ENCODE results near the gene NDUFAF7. TPM values are rescaled to one million over a fixed set of nuclear protein-coding genes. Genes with fewer than 3 reads are reported as not detected.

Gene NDUFAF7
- total RNA-seq, 8 experiments from 2014 or later: 16.9 to 36.6 (median 22.6) TPM

DNA sequence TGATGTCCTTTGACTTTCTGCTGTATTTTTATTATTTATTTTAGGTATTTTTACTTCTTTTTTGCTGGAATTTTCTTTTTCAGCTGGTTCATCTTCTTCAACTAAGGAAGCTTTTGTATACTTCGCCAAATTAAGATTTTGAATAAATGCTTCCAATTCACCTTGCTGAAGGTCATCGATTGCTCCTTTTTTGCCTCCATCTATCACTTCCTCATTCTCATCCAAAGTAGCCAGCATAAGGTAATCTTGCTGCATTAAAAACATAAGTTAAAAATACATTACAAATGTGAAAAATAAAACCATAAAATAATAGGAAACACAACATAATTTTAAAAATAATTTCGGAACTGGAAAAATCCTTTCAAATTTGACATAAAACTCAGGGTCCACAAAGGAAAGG lies 2.7 kb upstream of the NDUFAF7 start:
- Histone ChIP-seq H3K4me3 (no peak overlapping the region), H3K27ac (no peak overlapping the region), H3K4me1 (replicated peaks in 1 of 2) (peaks cover 26 to 33% of the 10 kb centered on the region in 2 donors)
- in situ Hi-C loops (cut with MboI; ENCODE audit: low pct_unique_long_range_greater_than_20kb in 2 of 9, low sequenced_read_pairs in 9 of 9, unreplicated experiment in 9 of 9): no loop called here
- ATAC-seq (replicated peaks in 6 of 8): no peak
- 80 to 100% (median 95%) methylated on average over 2 to 3 of the region's 3 CpGs for WGBS, 10 experiments

DNA sequence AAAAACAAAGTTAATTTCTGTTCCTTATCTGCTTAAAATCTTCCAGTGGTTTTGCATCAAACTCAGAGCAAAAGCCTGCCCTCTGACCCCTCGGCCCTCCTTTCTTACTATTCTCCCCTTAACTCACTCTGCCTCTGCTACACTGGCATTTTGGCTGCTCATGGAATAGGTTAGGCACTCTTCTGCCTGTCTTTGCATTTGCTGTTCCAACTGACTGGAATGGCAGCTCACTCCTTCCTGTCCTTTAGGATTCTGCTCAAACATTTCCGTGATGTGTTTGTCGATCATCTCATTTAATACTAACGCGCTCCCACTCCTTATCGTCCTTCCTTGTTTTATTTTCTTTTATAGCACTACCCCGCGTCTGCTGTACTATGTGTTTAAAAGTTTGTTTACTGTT lies 877 bp upstream of the NDUFAF7 start:
- H3K4me1 ChIP-seq (replicated peaks in 1 of 2): peaks cover 22 to 26% of the 10 kb centered on the region in 2 donors
- ATAC-seq (replicated peaks in 6 of 8): no peak
- WGBS, 10 experiments: 0 to 2% (median 0%) methylated on average over 1 to 8 of the region's 8 CpGs; no CpG with 5 or more reads in 3 of the 10 experiments
- in situ Hi-C loops (cut with MboI; ENCODE audit: low pct_unique_long_range_greater_than_20kb in 2 of 9, low sequenced_read_pairs in 9 of 9, unreplicated experiment in 9 of 9): no loop called here
- H3K4me3 ChIP-seq: peak overlapping the region; percentile 75 to 91 (median 86)
- H3K27ac ChIP-seq: no peak overlapping the region

DNA sequence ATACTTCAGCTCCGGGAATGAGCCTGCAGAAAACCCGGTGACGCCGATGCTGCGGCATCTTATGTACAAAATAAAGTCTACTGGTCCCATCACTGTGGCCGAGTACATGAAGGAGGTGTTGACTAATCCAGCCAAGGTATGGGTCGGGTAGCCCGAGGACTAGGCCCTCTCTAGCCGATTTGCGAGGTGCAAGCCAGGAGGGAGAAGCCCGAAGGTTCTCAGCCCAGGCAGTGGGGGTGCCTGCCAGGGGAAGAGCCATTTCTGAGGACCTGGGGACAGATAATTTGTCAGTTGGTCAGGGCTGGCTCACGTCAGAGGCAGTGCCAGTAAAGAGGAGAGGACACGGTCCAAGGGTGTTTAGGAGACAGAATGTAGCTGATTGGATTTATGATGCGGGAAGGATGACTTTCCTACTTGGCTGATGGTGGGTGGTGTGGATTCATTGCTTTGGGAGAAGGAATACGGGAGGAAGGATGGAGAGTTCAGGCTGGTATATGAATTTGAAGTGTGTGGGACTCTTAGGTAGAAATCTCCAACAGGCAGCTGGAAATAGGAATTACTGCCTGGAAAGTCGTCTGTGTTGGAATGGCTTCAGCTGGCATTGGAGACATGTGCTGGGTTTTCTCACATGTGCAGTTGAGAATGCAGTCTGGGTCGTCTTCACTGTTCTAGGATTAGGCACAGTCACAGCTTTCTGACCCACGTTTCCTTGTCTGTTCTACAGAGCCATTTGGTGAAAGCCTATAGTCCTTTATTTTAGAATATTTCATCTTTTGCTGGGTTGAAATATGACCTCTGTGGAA lies 874 bp downstream of the NDUFAF7 start:
- ATAC-seq (replicated peaks in 6 of 8): peak; percentile 9 to 36 (median 24)
- Histone ChIP-seq H3K27ac (peak overlapping the region; percentile 89 to 92), H3K4me3 (peak overlapping the region; percentile 75 to 91 (median 86)), H3K4me1 (replicated peaks in 1 of 2) (peaks cover 14 to 17% of the 10 kb centered on the region in 2 donors)
- WGBS, 10 experiments: 0 to 15% (median 10%) methylated on average over 2 to 16 of the region's 18 CpGs; no CpG with 5 or more reads in 1 of the 10 experiments
- in situ Hi-C loops (cut with MboI; ENCODE audit: low pct_unique_long_range_greater_than_20kb in 2 of 9, low sequenced_read_pairs in 9 of 9, unreplicated experiment in 9 of 9): no loop called here

DNA sequence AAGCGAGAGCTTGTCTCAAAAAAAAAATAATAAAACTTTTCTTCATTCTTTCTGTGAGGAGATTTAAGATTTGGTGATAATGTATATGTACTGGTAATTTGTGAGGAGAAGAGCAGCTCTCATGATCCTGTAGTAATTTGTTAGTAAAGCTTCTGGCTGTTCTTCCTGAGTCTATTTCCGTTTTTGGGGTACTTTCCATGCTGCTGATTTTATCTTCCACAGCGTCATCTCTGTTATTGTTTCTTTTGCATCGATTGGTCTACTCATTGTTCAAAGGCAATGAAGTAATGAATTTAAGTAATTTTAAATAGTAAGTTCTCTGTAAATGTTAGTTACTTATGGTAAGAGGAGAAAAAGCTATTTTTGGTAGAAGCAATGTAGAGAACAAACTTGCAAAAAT lies 12.0 kb downstream of the NDUFAF7 start:
- no peak overlapping the region for H3K4me3 ChIP-seq
- in situ Hi-C loops (cut with MboI; ENCODE audit: low pct_unique_long_range_greater_than_20kb in 2 of 9, low sequenced_read_pairs in 9 of 9, unreplicated experiment in 9 of 9): no loop called here
- no peak overlapping the region for H3K27ac ChIP-seq
- ATAC-seq (replicated peaks in 6 of 8): no peak
- WGBS, 10 experiments: 79 to 100% (median 94%) methylated on average over 1 to 4 of the region's 4 CpGs
- H3K4me1 ChIP-seq (replicated peaks in 1 of 2): no peaks in the 10 kb centered on the region

DNA sequence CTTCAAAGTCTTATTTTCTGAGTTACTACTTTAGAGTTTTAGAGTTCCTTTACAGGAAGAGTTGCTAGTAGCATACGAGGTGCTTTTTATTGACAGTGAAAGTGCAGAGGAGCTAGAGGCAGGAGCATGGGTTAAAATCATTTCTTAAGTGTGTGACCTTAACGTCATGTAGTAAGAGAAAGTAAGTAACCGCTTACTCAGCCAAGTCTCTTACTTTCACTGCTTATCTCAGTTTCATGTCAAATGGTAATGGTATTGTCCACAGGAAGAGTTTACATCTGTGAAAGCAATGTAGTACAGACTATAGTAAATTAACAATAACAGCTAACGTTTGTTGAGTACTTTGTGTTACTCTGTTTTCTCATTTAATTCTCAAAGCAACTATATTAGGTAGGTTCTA lies 12.6 kb downstream of the NDUFAF7 start:
- in situ Hi-C loops (cut with MboI; ENCODE audit: low pct_unique_long_range_greater_than_20kb in 2 of 9, low sequenced_read_pairs in 9 of 9, unreplicated experiment in 9 of 9): no loop called here
- no peaks in the 10 kb centered on the region for H3K4me1 ChIP-seq (replicated peaks in 1 of 2)
- no peak for ATAC-seq (replicated peaks in 6 of 8)
- 46 to 94% (median 92%) methylated on average over 2 to 4 of the region's 4 CpGs; no CpG with 5 or more reads in 2 of the 10 experiments for WGBS, 10 experiments
- H3K4me3 ChIP-seq: no peak overlapping the region
- H3K27ac ChIP-seq: no peak overlapping the region

DNA sequence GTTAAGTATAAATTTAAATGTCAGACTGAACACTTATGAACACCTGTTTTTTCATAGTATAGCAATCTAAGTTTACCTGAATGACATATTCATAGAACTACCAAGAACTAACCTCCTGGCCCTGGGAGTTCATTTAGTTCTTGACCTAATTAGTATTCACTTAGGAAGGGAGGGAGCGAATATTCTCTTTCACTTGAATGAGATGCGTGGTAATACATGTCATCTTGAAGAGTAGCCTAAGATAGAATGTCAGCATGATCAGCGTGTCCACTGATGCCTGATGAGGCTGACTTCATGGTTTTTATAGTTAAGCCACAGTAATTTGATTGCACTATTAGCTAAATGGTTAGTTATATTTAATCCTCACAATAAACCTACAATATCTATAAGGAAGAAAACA lies 13.3 kb downstream of the NDUFAF7 start:
- no peak overlapping the region for H3K4me3 ChIP-seq
- peak in 2 of 8 experiments; percentile 56 to 69 for ATAC-seq (replicated peaks in 6 of 8)
- H3K4me1 ChIP-seq (replicated peaks in 1 of 2): no peaks in the 10 kb centered on the region
- WGBS, 10 experiments: 40 to 100% (median 95%) methylated on average over 1 to 3 of the region's 3 CpGs; no CpG with 5 or more reads in 2 of the 10 experiments
- in situ Hi-C loops (cut with MboI; ENCODE audit: low pct_unique_long_range_greater_than_20kb in 2 of 9, low sequenced_read_pairs in 9 of 9, unreplicated experiment in 9 of 9): no loop called here
- H3K27ac ChIP-seq: no peak overlapping the region

DNA sequence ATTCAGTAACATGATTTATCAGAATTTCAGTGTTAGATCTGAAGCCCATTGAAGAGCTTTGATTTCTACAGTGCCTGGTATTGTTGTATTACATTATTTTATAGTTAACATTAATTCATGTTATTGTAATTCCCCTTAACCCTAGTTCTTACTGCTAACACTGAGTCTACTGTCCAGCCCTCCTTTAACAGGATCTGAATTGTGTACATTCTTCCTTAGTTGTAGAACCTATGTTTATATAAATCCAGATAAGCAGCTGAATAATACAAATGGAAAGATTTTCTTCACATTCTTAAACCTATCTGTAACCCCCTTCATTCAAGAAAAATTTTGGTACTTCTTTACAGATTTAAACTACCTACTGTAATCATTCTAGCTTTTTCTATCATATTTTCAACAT lies 14.7 kb downstream of the NDUFAF7 start:
- in situ Hi-C loops (cut with MboI; ENCODE audit: low pct_unique_long_range_greater_than_20kb in 2 of 9, low sequenced_read_pairs in 9 of 9, unreplicated experiment in 9 of 9): no loop called here
- ATAC-seq (replicated peaks in 6 of 8): no peak
- Histone ChIP-seq H3K4me3 (no peak overlapping the region), H3K4me1 (replicated peaks in 1 of 2) (no peaks in the 10 kb centered on the region), H3K27ac (no peak overlapping the region)

DNA sequence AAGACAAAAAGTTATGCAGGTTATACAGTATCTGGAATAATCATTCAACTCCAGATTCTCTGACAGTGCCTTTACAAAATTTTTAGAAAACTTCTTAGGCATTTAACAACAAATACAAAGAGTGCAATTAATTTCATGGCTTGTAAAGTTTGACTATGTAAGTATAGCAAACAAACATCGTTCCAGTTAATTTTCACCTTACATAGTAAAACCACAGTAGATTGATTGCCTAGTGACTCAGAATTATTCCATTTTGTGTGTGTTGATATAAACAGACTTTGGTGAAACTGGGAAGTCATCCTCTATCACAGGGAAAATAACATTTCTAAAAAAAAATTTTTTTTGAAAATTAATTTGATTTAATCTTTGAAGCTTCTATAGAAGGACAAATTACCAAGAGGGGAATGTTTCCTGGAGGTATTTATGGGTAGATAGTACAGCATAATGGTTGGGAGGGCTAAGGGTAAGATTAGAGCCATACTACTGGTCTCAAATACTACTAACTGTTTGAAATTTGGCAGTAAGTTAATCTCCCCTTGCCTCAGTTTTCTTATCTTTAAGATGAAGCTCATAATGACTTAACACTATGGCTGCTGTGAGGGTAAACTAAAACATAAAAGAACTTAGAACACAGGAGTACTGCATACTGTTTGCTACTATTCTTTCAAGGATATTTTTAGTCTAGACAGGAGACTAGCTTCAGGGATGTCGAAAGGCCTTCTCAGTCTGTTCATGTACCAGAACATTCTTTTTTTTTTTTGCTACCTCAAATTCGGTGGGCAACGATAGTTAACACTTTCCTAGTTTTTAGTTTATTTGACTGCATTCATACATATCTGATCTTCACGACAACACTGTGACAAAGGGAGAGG lies 19.6 kb downstream of the NDUFAF7 start:
- Histone ChIP-seq H3K4me1 (replicated peaks in 1 of 2) (no peaks in the 10 kb centered on the region), H3K27ac (no peak overlapping the region), H3K4me3 (no peak overlapping the region)
- in situ Hi-C loops (cut with MboI; ENCODE audit: low pct_unique_long_range_greater_than_20kb in 2 of 9, low sequenced_read_pairs in 9 of 9, unreplicated experiment in 9 of 9): no loop called here
- WGBS, 10 experiments: 68 to 100% (median 92%) methylated on average over 3 to 5 of the region's 5 CpGs
- no peak for ATAC-seq (replicated peaks in 6 of 8)

DNA sequence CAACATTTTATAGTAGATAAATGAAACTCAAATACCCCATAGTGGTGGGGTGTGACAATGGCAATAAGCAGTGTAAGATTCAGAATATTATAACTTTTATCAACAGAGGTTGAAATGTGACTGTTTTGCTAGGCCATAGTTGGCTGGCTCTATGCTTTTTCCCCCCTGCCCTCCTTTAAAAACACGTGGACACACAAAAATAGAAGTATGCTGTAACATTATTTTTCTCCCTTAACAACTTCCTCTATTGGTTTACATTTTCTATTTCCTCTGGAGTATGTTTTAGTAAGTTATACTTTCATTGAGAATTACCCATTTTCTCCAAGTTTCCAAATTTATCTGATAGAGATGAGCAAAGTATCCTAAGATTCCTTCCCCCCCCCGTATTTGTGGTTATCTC lies 31.1 kb downstream of the NDUFAF7 start:
- no peak overlapping the region for H3K27ac ChIP-seq
- 44 to 100% (median 92%) methylated on average over 1 to 2 of the region's 2 CpGs for WGBS, 10 experiments
- in situ Hi-C loops (cut with MboI; ENCODE audit: low pct_unique_long_range_greater_than_20kb in 2 of 9, low sequenced_read_pairs in 9 of 9, unreplicated experiment in 9 of 9): no loop called here
- no peaks in the 10 kb centered on the region for H3K4me1 ChIP-seq (replicated peaks in 1 of 2)
- H3K4me3 ChIP-seq: no peak overlapping the region
- ATAC-seq (replicated peaks in 6 of 8): no peak

DNA sequence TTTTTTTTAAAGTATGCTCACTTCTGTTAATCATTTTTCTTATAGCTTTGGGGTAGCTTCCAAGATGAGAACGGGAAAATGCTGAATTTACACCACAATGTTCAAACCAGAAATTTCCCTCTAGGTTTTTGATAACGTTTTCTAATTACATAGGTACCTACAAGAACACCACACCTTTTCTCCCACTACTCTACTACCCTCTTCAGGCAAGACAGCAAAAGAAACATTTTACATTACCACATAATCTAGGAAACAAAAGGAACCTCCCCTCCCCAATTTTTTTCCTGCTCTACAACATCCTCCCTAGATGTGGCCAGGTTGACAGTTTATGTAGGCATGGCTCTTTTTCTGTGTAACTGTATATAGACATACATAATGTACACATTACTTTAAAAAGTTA lies 32.4 kb downstream of the NDUFAF7 start:
- ATAC-seq (replicated peaks in 6 of 8): no peak

DNA sequence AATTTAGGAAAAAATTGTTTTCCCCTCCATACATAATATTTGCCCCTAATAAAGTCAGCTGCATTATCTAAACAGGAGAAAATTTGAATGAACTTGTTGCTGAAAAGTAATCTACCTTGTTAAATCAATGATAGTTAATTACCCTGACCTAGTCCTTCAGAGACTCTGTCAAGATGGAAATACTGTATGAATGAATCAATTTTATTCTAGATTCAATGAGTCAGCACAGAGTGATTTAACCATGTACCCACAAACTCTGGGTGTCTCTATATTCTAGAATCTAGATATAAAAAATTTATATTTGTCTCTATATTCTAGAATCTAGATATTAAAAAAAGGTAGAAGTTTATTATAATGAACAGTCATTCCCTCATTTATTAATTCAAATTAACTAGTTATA lies 36.2 kb downstream of the NDUFAF7 start:
- H3K4me1 ChIP-seq (replicated peaks in 1 of 2): no peaks in the 10 kb centered on the region
- ATAC-seq (replicated peaks in 6 of 8): no peak
- H3K4me3 ChIP-seq: no peak overlapping the region
- in situ Hi-C loops (cut with MboI; ENCODE audit: low pct_unique_long_range_greater_than_20kb in 2 of 9, low sequenced_read_pairs in 9 of 9, unreplicated experiment in 9 of 9): no loop called here
- H3K27ac ChIP-seq: no peak overlapping the region

More for the DNA sequence above, 32.4 kb downstream of the NDUFAF7 start:
- Histone ChIP-seq H3K27ac (no peak overlapping the region), H3K4me1 (replicated peaks in 1 of 2) (no peaks in the 10 kb centered on the region), H3K4me3 (no peak overlapping the region)
- WGBS, 10 experiments: 71 to 100% (median 86%) methylated on average over 1 to 2 of the region's 2 CpGs; no CpG with 5 or more reads in 2 of the 10 experiments
- in situ Hi-C loops (cut with MboI; ENCODE audit: low pct_unique_long_range_greater_than_20kb in 2 of 9, low sequenced_read_pairs in 9 of 9, unreplicated experiment in 9 of 9): no loop called here

DNA sequence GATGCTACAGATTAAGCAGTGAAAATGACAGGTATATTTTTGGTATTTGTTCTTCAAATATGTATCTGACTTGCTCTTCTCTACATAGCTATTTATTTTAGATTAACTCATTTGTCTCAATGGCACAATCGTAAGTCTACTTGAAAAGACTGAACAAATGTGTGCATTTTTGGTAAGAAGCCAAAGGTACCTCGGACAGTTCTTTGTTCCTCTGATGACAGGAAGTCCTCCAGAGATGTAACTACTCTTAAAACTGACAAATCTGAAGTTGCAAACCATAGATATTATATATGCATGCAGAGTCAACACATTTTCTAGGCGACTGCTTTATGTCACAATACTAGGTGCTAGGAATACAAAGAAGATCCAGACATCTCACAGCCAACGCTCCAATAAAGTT lies 36.7 kb downstream of the NDUFAF7 start:
- H3K4me3 ChIP-seq: no peak overlapping the region
- 75 to 100% (median 96%) methylated on average over 1 to 4 of the region's 4 CpGs for WGBS, 10 experiments
- in situ Hi-C loops (cut with MboI; ENCODE audit: low pct_unique_long_range_greater_than_20kb in 2 of 9, low sequenced_read_pairs in 9 of 9, unreplicated experiment in 9 of 9): no loop called here
- no peak for ATAC-seq (replicated peaks in 6 of 8)
- H3K27ac ChIP-seq: no peak overlapping the region
- H3K4me1 ChIP-seq (replicated peaks in 1 of 2): no peaks in the 10 kb centered on the region

DNA sequence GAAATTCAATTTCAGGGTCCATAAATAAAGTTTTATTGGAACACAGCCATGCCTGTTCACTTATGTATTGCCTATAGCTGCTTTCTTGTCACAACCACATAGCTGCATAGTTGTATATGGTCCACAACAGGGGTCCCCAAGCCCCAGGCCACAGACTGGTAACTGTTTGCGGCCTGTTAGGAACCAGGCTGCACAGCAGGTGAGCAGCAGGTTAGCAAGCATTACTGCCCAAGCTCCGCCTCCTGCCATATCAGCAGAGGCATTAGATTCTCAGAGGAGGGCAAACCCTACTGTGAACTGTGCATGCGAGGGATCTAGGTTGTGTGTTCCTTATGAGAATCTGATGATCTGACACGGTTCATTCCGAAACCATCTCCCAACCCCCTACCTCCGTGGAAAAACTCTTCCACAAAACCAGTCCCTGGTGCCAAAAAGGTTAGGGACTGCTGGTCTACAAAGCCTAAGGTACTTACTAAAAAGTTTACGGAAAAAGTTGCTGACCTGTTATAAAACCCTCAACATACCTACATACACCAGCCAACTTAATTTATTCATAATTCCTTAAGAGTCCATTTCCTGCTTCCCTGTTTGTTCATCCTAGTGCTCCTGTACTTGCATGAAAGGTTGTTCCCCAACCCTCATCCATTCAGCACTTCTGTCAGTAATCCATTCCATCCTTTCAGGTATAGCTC lies 40.1 kb downstream of the NDUFAF7 start:
- ATAC-seq (replicated peaks in 6 of 8): no peak
- H3K4me3 ChIP-seq: no peak overlapping the region
- 64 to 93% (median 82%) methylated on average over 3 to 7 of the region's 7 CpGs; no CpG with 5 or more reads in 2 of the 10 experiments for WGBS, 10 experiments
- in situ Hi-C loops (cut with MboI; ENCODE audit: low pct_unique_long_range_greater_than_20kb in 2 of 9, low sequenced_read_pairs in 9 of 9, unreplicated experiment in 9 of 9): no loop called here
- no peaks in the 10 kb centered on the region for H3K4me1 ChIP-seq (replicated peaks in 1 of 2)
- no peak overlapping the region for H3K27ac ChIP-seq
